NB4 (cell line): Measurements from ENCODE around the gene TMTC2.

Experiments used
- DNase-seq: peaks from one replicate; pipeline ENCODE4 v3.0.0; 2010; ENCODE audit warnings: low read depth
- H3K4me3 ChIP-seq: one replicate; pipeline ENCODE4 v1.5.1; 2011; ENCODE audit warnings: mild to moderate bottlenecking, low read depth, low read length, moderate library complexity
- CTCF ChIP-seq: IDR thresholded peaks from one replicate; pipeline ENCODE4 v1.5.1; 2012; ENCODE audit warnings: low read depth, low read length
- MAX ChIP-seq: IDR thresholded peaks from 2 replicates; pipeline ENCODE4 v1.6.1; 2011; ENCODE audit warnings: low read depth, low read length
- MYC ChIP-seq: IDR thresholded peaks from 2 replicates; pipeline ENCODE4 v1.6.1; 2011; ENCODE audit warnings: low read depth, low read length
- POLR2A ChIP-seq: IDR thresholded peaks from 2 replicates; pipeline ENCODE4 v1.6.1; 2011; ENCODE audit warnings: mild to moderate bottlenecking; ENCODE audit not compliant: insufficient read length; ENCODE audit errors: extremely low read depth

The TMTC2 gene

GRCh38 chr12:83153177-83153576 lies 466.5 kb downstream of the TMTC2 start:
- TF ChIP-seq CTCF (no peak), POLR2A (no peak), MAX (no peak), MYC (no peak)
- no peak for DNase-seq
- H3K4me3 ChIP-seq = no peak overlapping the region

GRCh38 chr12:83156815-83157214 lies 470.1 kb downstream of the TMTC2 start:
- TF ChIP-seq MYC = no peak
- TF ChIP-seq CTCF = no peak
- no peak for TF ChIP-seq POLR2A
- no peak for TF ChIP-seq MAX
- DNase-seq = no peak

DNA sequence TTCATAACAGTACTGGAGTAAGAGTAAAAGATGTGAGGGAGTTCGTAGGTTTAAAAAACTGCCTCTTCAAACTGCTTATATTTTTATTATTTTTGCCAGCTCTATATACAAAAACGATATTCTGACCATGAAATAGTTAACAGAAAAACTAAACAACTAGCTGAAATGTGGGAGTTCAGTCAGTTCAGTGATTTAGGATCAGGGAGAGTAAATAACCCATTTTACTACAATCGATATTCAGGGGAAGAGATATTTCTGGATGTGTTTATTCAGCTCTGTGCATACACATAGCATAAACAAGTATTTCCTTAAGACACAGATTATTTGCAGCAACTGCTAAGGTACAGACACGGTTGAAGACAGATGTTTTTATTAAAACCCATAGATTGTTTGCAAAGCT lies 470.9 kb downstream of the TMTC2 start:
- H3K4me3 ChIP-seq = no peak overlapping the region
- TF ChIP-seq CTCF = no peak
- TF ChIP-seq POLR2A = no peak
- no peak for TF ChIP-seq MYC
- TF ChIP-seq MAX = no peak
- no peak for DNase-seq

More at GRCh38 chr12:83156815-83157214, 470.1 kb downstream of the TMTC2 start:
- no peak overlapping the region for H3K4me3 ChIP-seq

GRCh38 chr12:83158613-83159207 lies 472.0 kb downstream of the TMTC2 start:
- no peak for TF ChIP-seq MAX
- no peak for TF ChIP-seq POLR2A
- no peak for TF ChIP-seq CTCF
- TF ChIP-seq MYC = no peak
- no peak for DNase-seq
- H3K4me3 ChIP-seq = no peak overlapping the region

GRCh38 chr12:83161456-83161855 lies 474.8 kb downstream of the TMTC2 start:
- no peak for TF ChIP-seq POLR2A
- TF ChIP-seq MYC = no peak
- no peak for TF ChIP-seq MAX
- TF ChIP-seq CTCF = no peak
- DNase-seq = no peak
- no peak overlapping the region for H3K4me3 ChIP-seq
